Measurements from ENCODE around the gene XRCC3. TPM values are rescaled to one million over a fixed set of nuclear protein-coding genes. Genes with fewer than 3 reads are reported as not detected.

Gene XRCC3
- total RNA-seq, 1 donor from 2014 or later, result 5.6 TPM

- ATAC-seq (no peak), DNase-seq (no peak)
- intact Hi-C loops (cut with DNase I), result no loop called here
- Histone ChIP-seq H3K4me3 (no peak overlapping the region), H3K27ac (no peak overlapping the region), H3K4me1 (peaks cover 8% of the 10 kb centered on the region), H3K36me3 (peaks cover 60% of the 10 kb centered on the region), H3K9me3 (no peaks in the 10 kb centered on the region), H3K27me3 (no peaks in the 10 kb centered on the region)
- no peak for TF ChIP-seq CTCF (IDR thresholded peaks at IDR 0.05)
Measured at GRCh38 chr14:103745424-103745823, 30.2 kb upstream of the XRCC3 start.

DNA sequence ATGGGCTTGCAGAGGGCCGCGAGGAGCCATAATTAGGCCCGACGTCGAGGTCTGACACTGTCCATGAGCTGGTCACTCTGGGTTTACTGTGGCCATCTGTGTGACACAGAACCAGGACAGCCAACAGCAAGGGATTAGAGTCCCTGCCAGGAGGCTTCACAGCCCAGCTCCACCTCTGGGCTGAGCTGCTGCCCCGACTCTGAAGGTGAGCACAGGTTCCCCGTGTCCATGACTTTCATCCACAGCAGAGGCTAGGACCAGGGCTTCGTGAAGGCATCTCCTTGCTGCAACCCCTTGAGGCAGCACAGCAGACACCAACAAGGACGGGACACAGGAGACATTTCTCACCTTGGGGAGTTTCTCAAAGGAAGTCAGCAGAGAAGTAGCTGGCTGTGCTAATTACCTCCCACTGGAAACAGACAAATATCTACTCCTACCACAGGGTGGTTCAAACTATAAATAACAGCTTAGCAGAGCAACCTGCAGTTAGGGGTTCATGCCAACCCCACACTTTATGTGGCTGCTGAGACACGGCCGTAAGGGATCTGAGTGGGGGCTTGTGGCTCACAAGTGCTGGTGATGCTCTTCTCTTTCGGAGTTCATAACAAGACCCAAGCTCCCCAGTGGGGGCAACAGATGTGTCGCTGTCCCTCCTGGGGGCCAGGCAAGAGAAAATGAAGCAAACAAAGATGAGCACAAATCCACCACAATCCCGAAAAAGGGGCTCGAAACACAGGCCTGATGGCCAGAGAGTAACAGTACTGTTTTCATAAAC lies 29.6 kb upstream of the XRCC3 start:
- Histone ChIP-seq H3K4me1 (peaks cover 8% of the 10 kb centered on the region), H3K4me3 (no peak overlapping the region), H3K36me3 (peaks cover 60% of the 10 kb centered on the region), H3K27ac (no peak overlapping the region), H3K9me3 (no peaks in the 10 kb centered on the region), H3K27me3 (no peaks in the 10 kb centered on the region)
- TF ChIP-seq CTCF (IDR thresholded peaks at IDR 0.05), result no peak
- intact Hi-C loops (cut with DNase I), result no loop called here
- ATAC-seq (no peak), DNase-seq (no peak)

DNA sequence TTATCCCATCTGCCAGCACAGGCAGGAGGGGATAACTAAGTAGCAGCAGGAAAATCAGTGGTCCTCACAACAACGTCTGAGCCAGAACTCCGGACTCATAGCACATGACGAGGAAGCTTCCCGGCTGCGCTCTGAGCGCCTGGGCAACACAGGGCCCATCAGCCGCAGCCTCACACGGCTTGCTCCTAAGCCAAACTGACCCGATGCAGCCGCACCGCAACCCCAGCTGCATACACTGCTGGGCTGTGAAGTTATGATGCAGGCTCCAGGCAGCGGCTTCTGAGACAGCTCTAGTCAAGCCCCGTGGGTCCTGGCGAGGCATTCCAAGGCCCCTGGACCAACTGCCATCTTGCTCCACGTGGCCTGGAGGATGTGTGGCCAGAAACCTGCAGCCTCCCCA lies 28.4 kb upstream of the XRCC3 start:
- H3K27me3 ChIP-seq, result no peaks in the 10 kb centered on the region
- H3K27ac ChIP-seq, result no peak overlapping the region
- peaks cover 8% of the 10 kb centered on the region for H3K4me1 ChIP-seq
- intact Hi-C loops (cut with DNase I), result no loop called here
- peaks cover 59% of the 10 kb centered on the region for H3K36me3 ChIP-seq
- DNase-seq (no peak), ATAC-seq (no peak)
- no peak for TF ChIP-seq CTCF (IDR thresholded peaks at IDR 0.05)
- H3K4me3 ChIP-seq, result no peak overlapping the region
- H3K9me3 ChIP-seq, result no peaks in the 10 kb centered on the region

- no peaks in the 10 kb centered on the region for H3K9me3 ChIP-seq
- H3K36me3 ChIP-seq, result peaks cover 61% of the 10 kb centered on the region
- H3K27ac ChIP-seq, result no peak overlapping the region
- H3K4me3 ChIP-seq, result no peak overlapping the region
- no peak for DNase-seq
- ATAC-seq, result no peak
- intact Hi-C loops (cut with DNase I), result no loop called here
- no peak for TF ChIP-seq CTCF (IDR thresholded peaks at IDR 0.05)
- no peaks in the 10 kb centered on the region for H3K27me3 ChIP-seq
- H3K4me1 ChIP-seq, result peaks cover 8% of the 10 kb centered on the region
Measured at GRCh38 chr14:103742499-103743255, 27.4 kb upstream of the XRCC3 start.

DNA sequence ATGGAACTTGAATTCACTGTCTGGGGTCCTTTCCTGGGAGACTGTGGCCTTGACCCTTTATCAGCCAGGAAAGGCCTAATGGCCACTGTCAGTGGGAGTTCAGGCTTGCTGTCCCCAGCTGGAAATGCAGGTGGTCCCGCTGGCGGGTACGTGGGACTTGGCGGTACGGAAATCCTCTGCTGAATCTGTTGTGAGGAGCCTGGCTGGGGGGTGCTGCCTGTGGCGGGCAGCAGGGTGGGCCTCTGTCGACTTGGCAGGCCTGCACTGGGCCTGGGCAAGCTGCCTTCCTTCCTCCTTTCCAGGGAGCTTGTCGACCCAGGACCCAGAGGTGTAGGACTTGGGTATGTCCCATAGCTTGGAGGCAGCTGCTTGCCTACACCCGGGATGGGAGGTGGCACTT lies 26.6 kb upstream of the XRCC3 start:
- intact Hi-C loops (cut with DNase I), result no loop called here
- no peak overlapping the region for H3K4me3 ChIP-seq
- peaks cover 58% of the 10 kb centered on the region for H3K36me3 ChIP-seq

More for the DNA sequence above, 26.6 kb upstream of the XRCC3 start:
- no peak for TF ChIP-seq CTCF (IDR thresholded peaks at IDR 0.05)
- ATAC-seq, result no peak
- Histone ChIP-seq H3K27me3 (no peaks in the 10 kb centered on the region), H3K4me1 (peaks cover 13% of the 10 kb centered on the region), H3K27ac (no peak overlapping the region), H3K9me3 (no peaks in the 10 kb centered on the region)
- no peak for DNase-seq
